GM23248 (cell line): ENCODE results near the gene BAHD1. TPM values are rescaled to one million over a fixed set of nuclear protein-coding genes. Genes with fewer than 3 reads are reported as not detected.
"Not testable (repeated sequence)": the region's sequence is repeated elsewhere in the genome, so short reads cannot be mapped to it uniquely, and the experiment has no call there.

ENCODE experiments used
- DNase-seq: peaks from one replicate; pipeline ENCODE4 v3.0.0-alpha.2; 2015
- H2AFZ ChIP-seq: fragments of 200-600 bp; sonication (generic); 2 replicates; pipeline ENCODE4 v1.6.1; 2016; ENCODE audit warnings: antibody characterized with exemption
- H3F3A ChIP-seq: fragments of 200-600 bp; sonication (generic); 2 replicates; pipeline ENCODE4 v1.6.1; 2016; ENCODE audit warnings: mild to moderate bottlenecking, antibody characterized with exemption, mixed run types; ENCODE audit not compliant: insufficient read depth
- H3K27ac ChIP-seq: fragments of 200-600 bp; sonication (generic); 2 replicates; pipeline ENCODE4 v1.5.1; 2016; ENCODE audit warnings: mild to moderate bottlenecking
- H3K27me3 ChIP-seq: fragments of 200-600 bp; sonication (generic); replicated peaks from 2 replicates; pipeline ENCODE4 v1.6.1; 2016; ENCODE audit warnings: mild to moderate bottlenecking; ENCODE audit not compliant: insufficient read depth
- H3K36me3 ChIP-seq: fragments of 200-600 bp; sonication (generic); 2 replicates; pipeline ENCODE4 v1.6.1; 2016; ENCODE audit warnings: low read depth, mild to moderate bottlenecking
- H3K4me1 ChIP-seq: fragments of 200-600 bp; sonication (generic); 2 replicates; pipeline ENCODE4 v1.6.1; 2016; ENCODE audit warnings: mild to moderate bottlenecking; ENCODE audit not compliant: insufficient read depth
- H3K4me2 ChIP-seq: fragments of 200-600 bp; sonication (generic); one replicate; pipeline ENCODE4 v1.6.1; 2016; ENCODE audit warnings: mild to moderate bottlenecking; ENCODE audit not compliant: unreplicated experiment
- H3K4me3 ChIP-seq: fragments of 200-600 bp; sonication (generic); 2 replicates; pipeline ENCODE4 v1.5.1; 2016; ENCODE audit warnings: mild to moderate bottlenecking
- H3K79me2 ChIP-seq: fragments of 200-600 bp; sonication (generic); 2 replicates; pipeline ENCODE4 v1.6.1; 2016; ENCODE audit warnings: mild to moderate bottlenecking; ENCODE audit not compliant: insufficient read depth
- H3K9ac ChIP-seq: fragments of 200-600 bp; sonication (generic); 2 replicates; pipeline ENCODE4 v1.6.1; 2016; ENCODE audit warnings: mild to moderate bottlenecking
- H3K9me2 ChIP-seq: fragments of 200-600 bp; sonication (generic); 2 replicates; pipeline ENCODE4 v1.6.1; 2016; ENCODE audit warnings: mixed run types, mild to moderate bottlenecking, moderate library complexity; ENCODE audit not compliant: insufficient read depth
- H3K9me3 ChIP-seq: fragments of 200-600 bp; sonication (generic); one replicate; pipeline ENCODE4 v1.6.1; 2017; ENCODE audit warnings: low read depth
- H4K20me1 ChIP-seq: fragments of 200-600 bp; sonication (generic); 2 replicates; pipeline ENCODE4 v1.6.0; 2016; ENCODE audit not compliant: insufficient read depth
- EZH2 ChIP-seq: fragments of 200-600 bp; sonication (generic); IDR thresholded peaks from 2 replicates; pipeline ENCODE4 v1.6.1; 2018; ENCODE audit warnings: antibody characterized with exemption, mild to moderate bottlenecking; ENCODE audit not compliant: insufficient read depth, poor library complexity, severe bottlenecking
- EZH2phosphoT487 ChIP-seq: fragments of 200-600 bp; sonication (generic); IDR thresholded peaks from 2 replicates; pipeline ENCODE4 v1.6.1; 2018; ENCODE audit warnings: antibody characterized with exemption, moderate library complexity, mild to moderate bottlenecking, low read depth; ENCODE audit not compliant: insufficient read depth
- WGBS, 2 experiments: methylation state at CpG; one replicate each; pipeline ENCODE4 v1.1.6; 2015 to 2017; ENCODE audit warnings: low lambda C conversion rate in 2 of 2, low coverage in 1 of 2; ENCODE audit errors: missing lambda C conversion rate in 2 of 2; 5-methylcytosine and 5-hydroxymethylcytosine counted together
- in situ Hi-C: fragments of 300-500 bp; cut with MboI; formaldehyde crosslinking; loops from 2 replicates; pipeline ENCODE4 v1.15.0; 2020
- polyA plus RNA-seq: library from polyadenylated mRNA; unstranded; fragments of >200 nt; fragmentation: Nextera tagmentation; extraction: Ambion mirVana; gene quantifications from 2 replicates; pipeline ENCODE4 v1.2.1, GENCODE V29; 2016
- total RNA-seq: library from RNA; depleted of rRNA; stranded (reverse); fragments of >200 nt; shearing (Covaris generic); gene quantifications from 2 replicates; pipeline ENCODE4 v1.2.3, GENCODE V29; 2014

The BAHD1 gene
- total and polyA plus RNA-seq, 2 experiments from 2014 or later, result 2.3 to 10.3 TPM

- H3K27me3 ChIP-seq, result no peaks in the 10 kb centered on the region
- in situ Hi-C loops, result no loop called here
- H2AFZ ChIP-seq, result no peak overlapping the region
- H3K79me2 ChIP-seq, result peaks cover 91% of the 10 kb centered on the region
- peaks cover 15% of the 10 kb centered on the region for H4K20me1 ChIP-seq
- H3K4me1 ChIP-seq, result peaks cover 21% of the 10 kb centered on the region
- no peaks in the 10 kb centered on the region for H3K9me2 ChIP-seq
- WGBS, 2 experiments, result 92 to 100% methylated on average over 2 of the region's 2 CpGs
- no peak overlapping the region for H3K4me2 ChIP-seq
- no peak for TF ChIP-seq EZH2phosphoT487
- no peak for TF ChIP-seq EZH2
- H3K9ac ChIP-seq, result no peak overlapping the region
- no peak overlapping the region for H3K4me3 ChIP-seq
- DNase-seq, result no peak
- no peak overlapping the region for H3K27ac ChIP-seq
- no peaks in the 10 kb centered on the region for H3K9me3 ChIP-seq
- H3K36me3 ChIP-seq, result no peaks in the 10 kb centered on the region
- H3F3A ChIP-seq, result 0 out of 2 replicates have a peak, but pooled peaks cover 14% of the 10 kb centered on the region
These were observed 9.3 kb downstream of the BAHD1 start for GRCh38 chr15:40450047-40450446.

- H3K4me1 ChIP-seq, result peaks cover 22% of the 10 kb centered on the region
- no peaks in the 10 kb centered on the region for H3K9me3 ChIP-seq
- no peak overlapping the region for H2AFZ ChIP-seq
- H3K27ac ChIP-seq, result no peak overlapping the region
- H3K27me3 ChIP-seq, result no peaks in the 10 kb centered on the region
- peaks cover 15% of the 10 kb centered on the region for H4K20me1 ChIP-seq
- H3K36me3 ChIP-seq, result no peaks in the 10 kb centered on the region
- no peak overlapping the region for H3K4me3 ChIP-seq
- in situ Hi-C loops, result no loop called here
- H3K9me2 ChIP-seq, result no peaks in the 10 kb centered on the region
- no peak for DNase-seq
- TF ChIP-seq EZH2phosphoT487, result no peak
- no peak for TF ChIP-seq EZH2
- peaks cover 96% of the 10 kb centered on the region for H3K79me2 ChIP-seq
- no peak overlapping the region for H3K4me2 ChIP-seq
- H3F3A ChIP-seq, result 0 out of 2 replicates have a peak, but pooled peaks cover 3% of the 10 kb centered on the region
- WGBS, 2 experiments, result 81 to 86% methylated on average over 3 of the region's 3 CpGs
- H3K9ac ChIP-seq, result no peak overlapping the region
These were observed 10.9 kb downstream of the BAHD1 start for GRCh38 chr15:40451527-40452158.

- DNase-seq, result no peak
- H3K9me2 ChIP-seq, result no peaks in the 10 kb centered on the region
- no peaks in the 10 kb centered on the region for H3K9me3 ChIP-seq
- H2AFZ ChIP-seq, result no peak overlapping the region
- in situ Hi-C loops, result no loop called here
- peaks cover 96% of the 10 kb centered on the region for H3K79me2 ChIP-seq
- WGBS, 2 experiments, result 74 to 78% methylated on average over 11 of the region's 11 CpGs
- H3K27me3 ChIP-seq, result no peaks in the 10 kb centered on the region
- TF ChIP-seq EZH2phosphoT487, result no peak
- no peak for TF ChIP-seq EZH2
- H3K4me2 ChIP-seq, result no peak overlapping the region
- 0 out of 2 replicates have a peak, but pooled peaks cover 3% of the 10 kb centered on the region for H3F3A ChIP-seq
- no peak overlapping the region for H3K9ac ChIP-seq
- H3K36me3 ChIP-seq, result no peaks in the 10 kb centered on the region
- peaks cover 22% of the 10 kb centered on the region for H3K4me1 ChIP-seq
- peaks cover 15% of the 10 kb centered on the region for H4K20me1 ChIP-seq
- H3K27ac ChIP-seq, result no peak overlapping the region
- H3K4me3 ChIP-seq, result no peak overlapping the region
These were observed 11.7 kb downstream of the BAHD1 start for GRCh38 chr15:40452296-40453090.

- DNase-seq, H3K9ac ChIP-seq, H3K9me2 ChIP-seq, H3K9me3 ChIP-seq, H3K27ac ChIP-seq, H3K4me2 ChIP-seq, H3F3A ChIP-seq, H3K4me3 ChIP-seq, H3K27me3 ChIP-seq, H3K36me3 ChIP-seq, H2AFZ ChIP-seq, in situ Hi-C loops: not testable (repeated sequence)
- Histone ChIP-seq H4K20me1 (peaks cover 15% of the 10 kb centered on the region), H3K79me2 (peaks cover 92% of the 10 kb centered on the region), H3K4me1 (peaks cover 22% of the 10 kb centered on the region)
- WGBS, 2 experiments, result 88 to 92% methylated on average over 3 of the region's 3 CpGs
These were observed 13.2 kb downstream of the BAHD1 start for GRCh38 chr15:40453941-40454340.
